HCT116 (cell line): ENCODE data around the gene SERPIND1. TPM values are rescaled to one million over a fixed set of nuclear protein-coding genes. Genes with fewer than 3 reads are reported as not detected.

Experiments
- ATAC-seq: fragments of 200-7000 bp; cut with Tn5 transposase; 2 replicates; pipeline ENCODE4 v1.9.1; 2020; ENCODE audit warnings: mild to moderate bottlenecking, moderate library complexity
- BruUV-seq: library from RNA; stranded (reverse); fragments of 400-500 nt; replicated peaks from 2 replicates; lab custom pipeline; 2021; lab: Mats Ljungman, UMichigan
- CTCF ChIA-PET: fragments of 300-600 bp; sonication (Branson Sonifier 250); formaldehyde crosslinking; loops from one replicate; lab custom pipeline; 2021; ENCODE audit warnings: antibody characterized with exemption; lab: Charles Lee
- POLR2A ChIA-PET: fragments of 300-600, 350-600 bp; sonication (Branson Sonifier 250); formaldehyde crosslinking; loops from one replicate; lab custom pipeline; 2021; ENCODE audit warnings: antibody characterized with exemption; lab: Charles Lee
- RAD21 ChIA-PET, 2 experiments: fragments of 300-600 bp; sonication (Branson Sonifier 250); formaldehyde crosslinking; loops; one replicate each; lab custom pipeline; 2023; ENCODE audit warnings: low total read pairs in 2 of 2; ENCODE audit not compliant: uncharacterized antibody in 2 of 2, unreplicated experiment in 2 of 2, low non-redundant PET in 1 of 2; lab: Charles Lee
- DNase-seq: peaks from one replicate; pipeline ENCODE4 v3.0.0-alpha.2; 2010; ENCODE audit warnings: low read depth, low spot score
- H2AFZ ChIP-seq: fragments of 200-600 bp; shearing (Covaris generic), sonication (generic); 2 replicates; pipeline ENCODE4 v1.6.1; 2017; ENCODE audit warnings: low read depth, mixed run types, mixed read lengths, antibody characterized with exemption, low read length; ENCODE audit not compliant: poor library complexity, severe bottlenecking
- H3K27ac ChIP-seq: 2 replicates; pipeline ENCODE4 v1.5.1; 2012; ENCODE audit warnings: low read depth, low read length
- H3K27me3 ChIP-seq: fragments of 200-600 bp; sonication (generic); 2 replicates; pipeline ENCODE4 v1.6.1; 2016; ENCODE audit warnings: mixed run types, low read length, mixed read lengths; ENCODE audit not compliant: insufficient read depth
- H3K36me3 ChIP-seq, 2 experiments: fragments of 200-500 bp in 1 of 2; fragments of 200-600 bp in 1 of 2; sonication (Bioruptor generic) in 1 of 2; sonication (generic) in 1 of 2; 2 replicates each; pipeline versions ENCODE4 v1.5.1 to v1.6.1; 2014 to 2016; ENCODE audit warnings: low read length in 2 of 2, inconsistent platforms in 1 of 2, mixed read lengths in 1 of 2, mixed run types in 1 of 2; ENCODE audit not compliant: insufficient read depth in 2 of 2, control insufficient read depth in 1 of 2
- H3K4me1 ChIP-seq, 2 experiments: fragments of 200-600 bp in 1 of 2; sonication (generic) in 1 of 2; 2 replicates each; pipeline versions ENCODE4 v1.5.1 to v1.6.1; 2012 to 2017; ENCODE audit warnings: low read length in 2 of 2, inconsistent platforms in 1 of 2, mild to moderate bottlenecking in 1 of 2, mixed read lengths in 1 of 2, mixed run types in 1 of 2, moderate library complexity in 1 of 2; ENCODE audit not compliant: insufficient read depth in 2 of 2, control insufficient read depth in 1 of 2
- H3K4me2 ChIP-seq: fragments of 200-600 bp; sonication (generic); 2 replicates; pipeline ENCODE4 v1.6.1; 2017; ENCODE audit warnings: mixed run types, low read length, mixed read lengths
- H3K4me3 ChIP-seq, 2 experiments: fragments of 200-600 bp in 1 of 2; sonication (generic) in 1 of 2; replicated peaks in 1 of 2; 2 replicates each; pipeline ENCODE4 v1.5.1; 2011 to 2016; ENCODE audit warnings: low read length in 2 of 2, control low read depth in 1 of 2, low read depth in 1 of 2, mild to moderate bottlenecking in 1 of 2, mixed read lengths in 1 of 2, mixed run types in 1 of 2
- H3K79me2 ChIP-seq: fragments of 200-600 bp; sonication (generic); 2 replicates; pipeline ENCODE4 v1.6.1; 2017; ENCODE audit warnings: mild to moderate bottlenecking, mixed run types, low read length, moderate library complexity, mixed read lengths; ENCODE audit not compliant: insufficient read depth
- H3K9ac ChIP-seq: fragments of 200-600 bp; sonication (generic); 2 replicates; pipeline ENCODE4 v1.6.1; 2016; ENCODE audit warnings: low read length, mixed read lengths
- H3K9me2 ChIP-seq: fragments of 200-600 bp; sonication (generic), shearing (Covaris generic); 2 replicates; pipeline ENCODE4 v1.6.1; 2017; ENCODE audit warnings: mixed run types, mild to moderate bottlenecking, moderate library complexity; ENCODE audit not compliant: insufficient read depth
- H3K9me3 ChIP-seq, 2 experiments: fragments of 200-500 bp in 1 of 2; fragments of 200-600 bp in 1 of 2; sonication (Bioruptor generic) in 1 of 2; sonication (generic) in 1 of 2; 2 replicates each; pipeline ENCODE4 v1.6.1; 2014 to 2017; ENCODE audit warnings: low read length in 2 of 2, mixed read lengths in 2 of 2, inconsistent platforms in 1 of 2, low read depth in 1 of 2, mild to moderate bottlenecking in 1 of 2, mixed run types in 1 of 2, moderate library complexity in 1 of 2; ENCODE audit not compliant: control insufficient read depth in 1 of 2, insufficient read depth in 1 of 2
- H4K20me1 ChIP-seq: fragments of 200-600 bp; sonication (generic), shearing (Covaris generic); 2 replicates; pipeline ENCODE4 v1.6.1; 2017; ENCODE audit warnings: mixed run types, mild to moderate bottlenecking, moderate library complexity; ENCODE audit not compliant: insufficient read depth
- CBX3 ChIP-seq: IDR thresholded peaks from 2 replicates; pipeline ENCODE4 v1.6.1; 2012; ENCODE audit warnings: low read depth
- EZH2 ChIP-seq: fragments of 200-600 bp; sonication (generic); IDR thresholded peaks from 2 replicates; pipeline ENCODE4 v1.6.1; 2017; ENCODE audit warnings: antibody characterized with exemption, mixed run types
- JUND ChIP-seq: IDR thresholded peaks from 2 replicates; pipeline ENCODE4 v1.6.1; 2012
- POLR2A ChIP-seq: IDR thresholded peaks from 2 replicates; pipeline ENCODE4 v1.7.0; 2011; ENCODE audit warnings: borderline replicate concordance; ENCODE audit not compliant: insufficient read depth, insufficient read length; ENCODE audit errors: extremely low read depth
- RAD21 ChIP-seq: IDR thresholded peaks from 2 replicates; pipeline ENCODE4 v1.6.1; 2012; ENCODE audit warnings: low read depth, mild to moderate bottlenecking
- SP1 ChIP-seq: IDR thresholded peaks from 2 replicates; pipeline ENCODE4 v1.6.1; 2012; ENCODE audit warnings: low read depth
- SRF ChIP-seq: IDR thresholded peaks from 2 replicates; pipeline ENCODE4 v1.6.1; 2012; ENCODE audit warnings: low read depth
- TCF7L2 ChIP-seq: IDR thresholded peaks from 2 replicates; pipeline ENCODE4 v1.7.0; 2011; ENCODE audit warnings: borderline replicate concordance, inconsistent platforms; ENCODE audit not compliant: insufficient read depth, insufficient read length; ENCODE audit errors: extremely low read depth
- ZBTB33 ChIP-seq: IDR thresholded peaks from 2 replicates; pipeline ENCODE4 v1.6.1; 2011; ENCODE audit warnings: mild to moderate bottlenecking, low read length, moderate library complexity; ENCODE audit not compliant: insufficient replicate concordance; ENCODE audit errors: extremely low read depth
- ZFX ChIP-seq: fragments of 450-650 bp; IDR thresholded peaks from 2 replicates; pipeline ENCODE4 v1.6.1; 2017
- intact Hi-C: fragments of 100-400 bp; cut with micrococcal nuclease; formaldehyde crosslinking; loops from 2 replicates; pipeline ENCODE4 v1.10.0; 2022
- total RNA-seq: library from RNA; stranded (reverse); gene quantifications from one replicate; pipeline ENCODE4 v1.2.1, GENCODE V29; 2021; ENCODE audit not compliant: unreplicated experiment
- TF ChIP-seq, protein P1 (sequence below), 3 experiments: fragments of 200-600 bp in 1 of 3; sonication (generic) in 1 of 3; IDR thresholded peaks in 2 of 3; conservative IDR thresholded peaks in 1 of 3; 2 replicates each; pipeline ENCODE4 v1.5.1; 2012 to 2017; ENCODE audit warnings: low read depth in 2 of 3, low read length in 2 of 3, antibody characterized with exemption in 1 of 3, borderline replicate concordance in 1 of 3, control low read depth in 1 of 3, mild to moderate bottlenecking in 1 of 3, mixed read lengths in 1 of 3, mixed run types in 1 of 3, moderate library complexity in 1 of 3; ENCODE audit not compliant: insufficient read depth in 1 of 3

SERPIND1 gene
- total RNA-seq, 1 experiment from 2014 or later, result 0.25 TPM

- Histone ChIP-seq H3K9me3 (no peaks in the 10 kb centered on the region), H3K79me2 (no peaks in the 10 kb centered on the region), H3K27me3 (no peaks in the 10 kb centered on the region), H3K9me2 (no peaks in the 10 kb centered on the region), H3K4me1 (no peaks in the 10 kb centered on the region), H2AFZ (no peak overlapping the region), H3K4me2 (no peak overlapping the region), H3K27ac (no peak overlapping the region), H4K20me1 (no peaks in the 10 kb centered on the region), H3K4me3 (no peak overlapping the region), H3K36me3 (peaks cover 5 to 14% of the 10 kb centered on the region in 2 experiments; a peak in 2 of 4 replicates), H3K9ac (no peak overlapping the region)
- ChIA-PET RAD21 (no interaction called here), POLR2A (no interaction called here), CTCF (no interaction called here)
- DNase-seq (no peak), ATAC-seq (no peak)
- intact Hi-C loops, result no loop called here
- BruUV-seq, result no TSS peak
- TF ChIP-seq EZH2 (no peak), ZFX (no peak), SRF (no peak), POLR2A (no peak), SP1 (no peak), TCF7L2 (no peak), RAD21 (no peak), CBX3 (no peak), JUND (no peak), ZBTB33 (no peak)
- TF ChIP-seq, protein P1, sequence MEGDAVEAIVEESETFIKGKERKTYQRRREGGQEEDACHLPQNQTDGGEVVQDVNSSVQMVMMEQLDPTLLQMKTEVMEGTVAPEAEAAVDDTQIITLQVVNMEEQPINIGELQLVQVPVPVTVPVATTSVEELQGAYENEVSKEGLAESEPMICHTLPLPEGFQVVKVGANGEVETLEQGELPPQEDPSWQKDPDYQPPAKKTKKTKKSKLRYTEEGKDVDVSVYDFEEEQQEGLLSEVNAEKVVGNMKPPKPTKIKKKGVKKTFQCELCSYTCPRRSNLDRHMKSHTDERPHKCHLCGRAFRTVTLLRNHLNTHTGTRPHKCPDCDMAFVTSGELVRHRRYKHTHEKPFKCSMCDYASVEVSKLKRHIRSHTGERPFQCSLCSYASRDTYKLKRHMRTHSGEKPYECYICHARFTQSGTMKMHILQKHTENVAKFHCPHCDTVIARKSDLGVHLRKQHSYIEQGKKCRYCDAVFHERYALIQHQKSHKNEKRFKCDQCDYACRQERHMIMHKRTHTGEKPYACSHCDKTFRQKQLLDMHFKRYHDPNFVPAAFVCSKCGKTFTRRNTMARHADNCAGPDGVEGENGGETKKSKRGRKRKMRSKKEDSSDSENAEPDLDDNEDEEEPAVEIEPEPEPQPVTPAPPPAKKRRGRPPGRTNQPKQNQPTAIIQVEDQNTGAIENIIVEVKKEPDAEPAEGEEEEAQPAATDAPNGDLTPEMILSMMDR (IDR thresholded peaks at IDR 0.05 in 2 of 3, conservative IDR thresholded peaks at IDR 0.05 in 1 of 3; ENCODE audit: borderline replicate concordance in 1 of 3, insufficient read depth in 1 of 3, low read depth in 2 of 3, low read length in 2 of 3), result no peak
Measured at GRCh38 chr22:20796731-20797130, 22.8 kb downstream of the SERPIND1 start.
